ENCODE measurements around the gene TIMM17B. TPM values are rescaled to one million over a fixed set of nuclear protein-coding genes. Genes with fewer than 3 reads are reported as not detected.

Gene TIMM17B
- total RNA-seq, 3 donors from 2014 or later (not counting 1 experiment from before 2014, with no cell fraction given), result 40.3 to 45.6 (median 44.5) TPM

DNA sequence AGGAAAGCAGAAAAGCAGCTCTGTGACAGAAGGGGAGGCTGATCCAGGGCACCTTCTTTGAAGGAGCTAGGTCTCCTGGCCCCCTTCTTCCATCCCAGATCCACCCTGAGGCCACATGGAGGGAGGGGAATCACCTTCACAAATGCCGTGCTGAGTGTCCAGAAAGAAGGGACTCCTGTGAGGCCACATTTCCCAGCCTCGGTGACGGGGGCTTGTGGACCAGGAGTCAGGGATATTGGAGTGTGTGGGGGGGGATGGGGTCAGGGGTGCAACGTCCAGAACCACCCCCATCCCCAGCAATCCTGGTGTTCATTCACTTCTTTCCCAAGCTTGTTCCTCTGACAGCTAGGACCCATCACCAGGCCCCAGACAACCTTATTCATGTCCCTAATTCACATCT, 4.7 kb downstream of the TIMM17B start:
- intact Hi-C loops (cut with micrococcal nuclease), result no loop called here
- H3K27ac ChIP-seq (ENCODE audit: low read length), result no peak overlapping the region
- DNase-seq (no peak), ATAC-seq (no peak)
- no peaks in the 10 kb centered on the region for H3K36me3 Mint-ChIP-seq
- H3K9me3 Mint-ChIP-seq, result no peaks in the 10 kb centered on the region
- H3K27me3 ChIP-seq (ENCODE audit: control insufficient read depth, insufficient read depth, low read length), result no peaks in the 10 kb centered on the region
- no peaks in the 10 kb centered on the region for H3K9me3 ChIP-seq (ENCODE audit: control insufficient read depth, insufficient read depth, low read length)
- H3K4me1 Mint-ChIP-seq, result peaks cover 6 to 28% of the 10 kb centered on the region in 2 donors
- TF ChIP-seq, protein P1, sequence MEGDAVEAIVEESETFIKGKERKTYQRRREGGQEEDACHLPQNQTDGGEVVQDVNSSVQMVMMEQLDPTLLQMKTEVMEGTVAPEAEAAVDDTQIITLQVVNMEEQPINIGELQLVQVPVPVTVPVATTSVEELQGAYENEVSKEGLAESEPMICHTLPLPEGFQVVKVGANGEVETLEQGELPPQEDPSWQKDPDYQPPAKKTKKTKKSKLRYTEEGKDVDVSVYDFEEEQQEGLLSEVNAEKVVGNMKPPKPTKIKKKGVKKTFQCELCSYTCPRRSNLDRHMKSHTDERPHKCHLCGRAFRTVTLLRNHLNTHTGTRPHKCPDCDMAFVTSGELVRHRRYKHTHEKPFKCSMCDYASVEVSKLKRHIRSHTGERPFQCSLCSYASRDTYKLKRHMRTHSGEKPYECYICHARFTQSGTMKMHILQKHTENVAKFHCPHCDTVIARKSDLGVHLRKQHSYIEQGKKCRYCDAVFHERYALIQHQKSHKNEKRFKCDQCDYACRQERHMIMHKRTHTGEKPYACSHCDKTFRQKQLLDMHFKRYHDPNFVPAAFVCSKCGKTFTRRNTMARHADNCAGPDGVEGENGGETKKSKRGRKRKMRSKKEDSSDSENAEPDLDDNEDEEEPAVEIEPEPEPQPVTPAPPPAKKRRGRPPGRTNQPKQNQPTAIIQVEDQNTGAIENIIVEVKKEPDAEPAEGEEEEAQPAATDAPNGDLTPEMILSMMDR (IDR thresholded peaks at IDR 0.05), result no peak
- H3K4me3 Mint-ChIP-seq, result no peak overlapping the region
- H3K4me3 ChIP-seq (ENCODE audit: low read length), result no peak overlapping the region
- no peak overlapping the region for H3K27ac Mint-ChIP-seq
- peaks cover 25% of the 10 kb centered on the region for H3K4me1 ChIP-seq (ENCODE audit: control insufficient read depth, insufficient read depth, low read length)
- H3K36me3 ChIP-seq (ENCODE audit: control insufficient read depth, insufficient read depth, low read length), result peaks cover 10% of the 10 kb centered on the region
- WGBS (ENCODE audit: insufficient coverage), result 92% methylated on average over 2 of the region's 4 CpGs
- no peaks in the 10 kb centered on the region for H3K27me3 Mint-ChIP-seq (ENCODE audit: low read depth in 2 of 2)

DNA sequence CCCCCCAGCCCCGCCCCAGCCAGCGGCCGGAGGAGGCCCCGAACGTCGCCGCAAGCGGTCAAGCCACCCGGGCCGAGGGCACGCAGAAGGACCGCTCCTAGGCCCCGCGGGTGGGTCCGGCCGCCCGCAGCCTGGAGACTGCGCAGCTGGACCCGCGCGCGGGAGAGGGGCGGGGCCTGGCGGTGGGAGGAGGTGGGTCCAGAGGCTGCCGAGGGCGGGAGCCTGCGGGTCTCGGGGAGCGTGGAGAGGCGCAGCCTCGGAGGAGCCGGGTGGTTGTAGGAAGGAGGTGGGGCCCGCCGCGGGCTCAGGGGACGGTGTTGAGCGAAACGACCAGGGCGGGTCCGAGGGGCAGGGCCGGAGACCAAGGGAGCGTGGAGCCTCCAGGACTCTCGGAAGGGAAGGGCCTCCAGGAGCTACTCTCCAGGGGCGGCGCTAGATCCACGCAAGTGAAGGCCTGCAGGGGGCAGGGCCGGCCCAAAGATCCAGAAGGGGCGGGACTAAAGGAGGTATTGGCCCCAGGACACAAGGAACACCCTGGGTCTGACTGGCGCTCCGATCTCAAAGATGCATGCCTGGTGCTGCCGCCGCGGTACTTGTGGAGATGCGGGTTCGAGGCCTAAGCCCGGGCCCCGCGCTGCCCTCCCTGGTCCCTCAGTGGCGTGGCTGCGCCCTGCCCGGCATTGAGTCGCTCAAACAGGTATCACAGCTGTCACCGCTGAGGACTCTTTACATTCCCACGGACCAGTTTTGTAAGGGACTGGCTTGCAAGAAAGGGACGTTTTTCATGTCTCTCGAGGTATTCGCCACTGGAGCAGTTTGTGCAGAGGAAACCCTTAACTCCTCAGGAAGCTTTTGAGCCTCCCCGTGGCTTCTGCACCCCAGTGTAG, 5.9 kb downstream of the TIMM17B start:
- peak overlapping the region in 1 of 2 donors; percentile 58 for H3K27ac Mint-ChIP-seq
- TF ChIP-seq, protein P1 (IDR thresholded peaks at IDR 0.05), result peak; percentile 60
- no peaks in the 10 kb centered on the region for H3K36me3 Mint-ChIP-seq
- H3K4me1 Mint-ChIP-seq, result peaks cover 6 to 18% of the 10 kb centered on the region in 2 donors
- peak overlapping the region; percentile 78 for H3K4me3 Mint-ChIP-seq
- intact Hi-C loops (cut with micrococcal nuclease), result no loop called here
- peak; percentile 90 to 95 (median 91) for ATAC-seq
- H3K27me3 ChIP-seq (ENCODE audit: control insufficient read depth, insufficient read depth, low read length), result no peaks in the 10 kb centered on the region
- no peaks in the 10 kb centered on the region for H3K27me3 Mint-ChIP-seq (ENCODE audit: low read depth in 2 of 2)
- peak overlapping the region; percentile 60 for H3K4me3 ChIP-seq (ENCODE audit: low read length)
- 2% methylated on average over 66 of the region's 68 CpGs for whole genome bisulfite sequencing (ENCODE audit: insufficient coverage)
- no peaks in the 10 kb centered on the region for H3K9me3 ChIP-seq (ENCODE audit: control insufficient read depth, insufficient read depth, low read length)
- no peaks in the 10 kb centered on the region for H3K9me3 Mint-ChIP-seq
- peak; percentile 66 to 86 for DNase-seq
- H3K27ac ChIP-seq (ENCODE audit: low read length), result no peak overlapping the region
- H3K4me1 ChIP-seq (ENCODE audit: control insufficient read depth, insufficient read depth, low read length), result peaks cover 20% of the 10 kb centered on the region
- H3K36me3 ChIP-seq (ENCODE audit: control insufficient read depth, insufficient read depth, low read length), result peaks cover 10% of the 10 kb centered on the region

DNA sequence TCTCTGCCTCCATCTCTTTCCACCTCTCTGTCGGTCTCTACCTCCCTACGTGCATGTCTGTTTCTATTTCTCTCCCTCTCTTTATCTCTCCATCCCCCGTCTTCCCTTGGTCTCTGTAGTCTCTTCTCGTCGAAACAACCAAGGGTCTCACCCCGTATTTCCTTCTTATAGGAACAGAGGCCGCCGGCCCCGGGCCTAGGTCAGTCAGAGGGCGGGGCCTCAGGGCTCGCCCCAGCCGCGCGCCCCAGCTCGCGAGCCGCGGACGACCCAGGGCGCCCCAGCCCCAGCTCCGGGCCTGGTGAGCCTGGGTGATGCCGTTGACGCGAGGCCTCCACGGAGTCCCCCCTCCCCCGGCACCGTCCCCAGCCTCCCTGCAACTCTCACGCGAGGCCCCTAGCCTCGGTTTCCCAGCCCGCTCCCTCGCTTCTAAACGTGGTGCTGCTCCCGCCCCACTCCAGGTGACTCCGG, 6.6 kb downstream of the TIMM17B start:
- no peaks in the 10 kb centered on the region for H3K9me3 Mint-ChIP-seq
- Histone ChIP-seq H3K36me3 (ENCODE audit: control insufficient read depth, insufficient read depth, low read length) (peaks cover 10% of the 10 kb centered on the region), H3K4me1 (ENCODE audit: control insufficient read depth, insufficient read depth, low read length) (peaks cover 14% of the 10 kb centered on the region), H3K9me3 (ENCODE audit: control insufficient read depth, insufficient read depth, low read length) (no peaks in the 10 kb centered on the region), H3K4me3 (ENCODE audit: low read length) (peak overlapping the region; percentile 33), H3K27me3 (ENCODE audit: control insufficient read depth, insufficient read depth, low read length) (no peaks in the 10 kb centered on the region), H3K27ac (ENCODE audit: low read length) (no peak overlapping the region)
- peak overlapping the region in 1 of 2 donors; percentile 58 for H3K27ac Mint-ChIP-seq
- peaks cover 6 to 15% of the 10 kb centered on the region in 2 donors for H3K4me1 Mint-ChIP-seq
- TF ChIP-seq, protein P1 (IDR thresholded peaks at IDR 0.05), result no peak
- H3K27me3 Mint-ChIP-seq (ENCODE audit: low read depth in 2 of 2), result no peaks in the 10 kb centered on the region
- ATAC-seq, result peak; percentile 15 to 55 (median 29)
- DNase-seq, result peak in 1 of 2 donors; percentile 52
- under 1% methylated on average over 35 of the region's 35 CpGs for WGBS (ENCODE audit: insufficient coverage)
- intact Hi-C loops (cut with micrococcal nuclease), result no loop called here
- peak overlapping the region; percentile 77 for H3K4me3 Mint-ChIP-seq
- no peaks in the 10 kb centered on the region for H3K36me3 Mint-ChIP-seq

All from natural killer cell (primary cell).